ENCODE results near the gene TFB1M. TPM values are rescaled to one million over a fixed set of nuclear protein-coding genes. Genes with fewer than 3 reads are reported as not detected.

Gene TFB1M
- total RNA-seq, 6 experiments from 2014 or later, result 12.3 to 18.9 (median 16.2) TPM

DNA sequence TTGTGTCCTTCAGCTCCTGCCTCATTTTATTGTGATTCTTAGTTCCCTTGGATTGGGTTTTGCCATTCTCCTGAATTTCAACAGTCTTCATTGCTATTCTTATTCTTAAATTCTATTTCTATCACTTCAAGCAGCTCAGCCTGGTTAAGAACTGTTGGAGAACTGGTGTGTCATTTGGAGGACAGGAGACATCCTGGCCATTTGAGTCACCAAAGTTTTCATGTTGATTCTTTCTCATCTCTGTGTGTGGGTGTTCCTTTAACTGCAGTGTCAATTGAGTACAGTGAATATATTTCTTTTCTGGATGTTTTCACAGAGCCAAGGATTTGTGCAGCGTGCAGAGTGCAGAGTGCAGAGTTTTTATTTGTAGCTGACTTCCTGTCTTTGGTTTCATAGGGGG, 33.5 kb upstream of the TFB1M start:
- TF ChIP-seq, protein P1, sequence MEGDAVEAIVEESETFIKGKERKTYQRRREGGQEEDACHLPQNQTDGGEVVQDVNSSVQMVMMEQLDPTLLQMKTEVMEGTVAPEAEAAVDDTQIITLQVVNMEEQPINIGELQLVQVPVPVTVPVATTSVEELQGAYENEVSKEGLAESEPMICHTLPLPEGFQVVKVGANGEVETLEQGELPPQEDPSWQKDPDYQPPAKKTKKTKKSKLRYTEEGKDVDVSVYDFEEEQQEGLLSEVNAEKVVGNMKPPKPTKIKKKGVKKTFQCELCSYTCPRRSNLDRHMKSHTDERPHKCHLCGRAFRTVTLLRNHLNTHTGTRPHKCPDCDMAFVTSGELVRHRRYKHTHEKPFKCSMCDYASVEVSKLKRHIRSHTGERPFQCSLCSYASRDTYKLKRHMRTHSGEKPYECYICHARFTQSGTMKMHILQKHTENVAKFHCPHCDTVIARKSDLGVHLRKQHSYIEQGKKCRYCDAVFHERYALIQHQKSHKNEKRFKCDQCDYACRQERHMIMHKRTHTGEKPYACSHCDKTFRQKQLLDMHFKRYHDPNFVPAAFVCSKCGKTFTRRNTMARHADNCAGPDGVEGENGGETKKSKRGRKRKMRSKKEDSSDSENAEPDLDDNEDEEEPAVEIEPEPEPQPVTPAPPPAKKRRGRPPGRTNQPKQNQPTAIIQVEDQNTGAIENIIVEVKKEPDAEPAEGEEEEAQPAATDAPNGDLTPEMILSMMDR (IDR thresholded peaks at IDR 0.05), result no peak
- TF ChIP-seq POLR2A (IDR thresholded peaks at IDR 0.05), result no peak
- no peak for ATAC-seq
- H3K4me3 ChIP-seq, result no peak overlapping the region
- no peaks in the 10 kb centered on the region for H3K4me1 ChIP-seq
- WGBS (ENCODE audit: insufficient coverage, low coverage, low lambda C conversion rate, missing lambda C conversion rate), result 57% methylated on average over 1 of the region's 1 CpG
- no peaks in the 10 kb centered on the region for H3K36me3 ChIP-seq
- H3K27me3 ChIP-seq, result no peaks in the 10 kb centered on the region
- intact Hi-C loops (cut with DNase I), result no loop called here
- DNase-seq, result no peak
- no peaks in the 10 kb centered on the region for H3K9me3 ChIP-seq
- no peak overlapping the region for H3K27ac ChIP-seq

DNA sequence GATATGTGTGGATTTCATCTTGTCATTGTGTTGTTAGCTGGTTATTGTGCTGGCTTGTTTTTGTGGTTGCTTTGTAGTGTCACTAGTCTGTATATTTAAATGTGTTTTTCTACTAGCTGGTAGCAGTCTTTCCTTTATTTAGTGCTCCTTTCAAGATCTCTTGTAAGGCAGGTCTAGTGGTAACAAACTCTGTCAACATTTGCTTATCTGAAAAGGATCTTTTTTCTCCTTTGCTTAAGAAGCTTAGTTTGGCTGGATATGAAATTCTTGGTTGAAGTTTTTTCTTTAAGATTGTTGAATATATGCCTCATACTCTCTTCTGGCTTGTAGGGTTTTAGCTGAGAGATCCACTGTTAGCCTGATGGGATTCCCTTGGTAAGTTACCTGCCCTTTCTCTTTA, 32.7 kb upstream of the TFB1M start:
- H3K27ac ChIP-seq, result no peak overlapping the region
- ATAC-seq (no peak), DNase-seq (no peak)
- H3K9me3 ChIP-seq, result no peaks in the 10 kb centered on the region
- H3K27me3 ChIP-seq, result no peaks in the 10 kb centered on the region
- intact Hi-C loops (cut with DNase I), result no loop called here
- no peaks in the 10 kb centered on the region for H3K36me3 ChIP-seq
- H3K4me1 ChIP-seq, result no peaks in the 10 kb centered on the region
- TF ChIP-seq, protein P1 (IDR thresholded peaks at IDR 0.05), result no peak
- no peak for TF ChIP-seq POLR2A (IDR thresholded peaks at IDR 0.05)
- H3K4me3 ChIP-seq, result no peak overlapping the region

DNA sequence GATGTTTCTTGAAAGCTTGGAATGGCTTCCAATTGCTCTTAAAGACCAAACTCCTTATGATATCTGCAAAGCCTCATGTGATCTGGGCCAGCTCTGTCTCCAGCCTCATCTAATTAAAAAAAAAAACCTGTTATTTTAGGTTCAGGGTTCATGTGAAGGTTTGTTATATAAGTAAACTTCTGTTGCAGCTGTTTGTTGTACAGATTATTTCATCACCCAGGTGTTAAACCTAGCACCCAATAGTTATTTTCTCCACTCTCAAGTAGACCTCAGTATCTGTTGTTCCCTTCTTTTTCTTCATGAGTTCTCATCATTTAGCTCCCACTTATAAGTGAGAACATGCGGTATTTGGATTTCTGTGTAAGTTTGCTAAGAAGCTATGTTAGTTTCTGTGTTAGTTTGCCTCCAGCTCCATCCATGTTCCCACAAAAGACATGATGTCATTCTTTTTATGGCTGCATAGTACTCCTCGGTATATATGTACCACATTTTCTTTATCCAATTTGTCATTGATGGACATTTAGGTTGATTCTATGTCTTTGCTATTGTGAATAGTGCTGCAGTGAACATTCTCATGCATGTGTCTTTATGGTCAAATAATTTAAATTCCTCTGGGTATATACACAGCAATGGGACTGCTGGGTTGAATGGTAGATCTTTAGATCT, 30.2 kb upstream of the TFB1M start:
- H3K36me3 ChIP-seq, result no peaks in the 10 kb centered on the region
- H3K4me1 ChIP-seq, result no peaks in the 10 kb centered on the region
- TF ChIP-seq, protein P1 (IDR thresholded peaks at IDR 0.05), result no peak
- no peak for TF ChIP-seq POLR2A (IDR thresholded peaks at IDR 0.05)
- H3K27me3 ChIP-seq, result no peaks in the 10 kb centered on the region
- ATAC-seq (no peak), DNase-seq (no peak)
- 68% methylated on average over 2 of the region's 2 CpGs for WGBS (ENCODE audit: insufficient coverage, low coverage, low lambda C conversion rate, missing lambda C conversion rate)
- H3K9me3 ChIP-seq, result no peaks in the 10 kb centered on the region
- no peak overlapping the region for H3K27ac ChIP-seq
- intact Hi-C loops (cut with DNase I), result no loop called here
- no peak overlapping the region for H3K4me3 ChIP-seq

DNA sequence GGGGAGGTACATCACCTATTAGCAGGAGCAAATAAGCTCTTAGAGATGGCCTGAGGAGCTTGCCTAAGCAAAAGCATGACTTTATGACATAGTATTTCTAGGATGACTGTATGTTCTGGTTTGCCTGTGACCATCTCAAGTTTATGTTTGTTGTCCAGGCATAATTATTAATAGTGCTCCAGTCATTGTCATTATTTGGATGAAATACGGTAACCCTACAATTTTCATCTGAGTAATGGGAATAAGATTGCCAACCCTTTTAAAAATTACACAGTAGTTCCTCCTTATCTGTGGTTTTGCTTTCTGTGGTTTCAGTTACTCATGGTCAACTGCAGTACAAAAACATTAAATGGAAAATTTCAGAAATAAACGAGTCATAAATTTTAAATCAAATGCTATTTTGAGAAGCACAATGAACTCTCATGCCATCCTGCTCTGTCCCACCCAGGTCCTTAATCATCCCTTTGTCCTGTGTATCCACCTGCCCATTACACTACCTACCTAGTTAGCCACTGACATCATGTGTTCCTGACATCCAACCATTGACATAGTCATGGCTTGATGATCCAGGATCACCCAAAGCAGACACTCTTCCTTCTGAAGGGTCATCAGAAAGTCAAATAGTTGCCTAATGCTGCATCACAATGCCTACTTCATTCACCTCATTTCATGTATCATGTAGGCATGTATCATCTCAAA, 27.0 kb upstream of the TFB1M start:
- Histone ChIP-seq H3K4me3 (no peak overlapping the region), H3K4me1 (no peaks in the 10 kb centered on the region), H3K9me3 (no peaks in the 10 kb centered on the region), H3K27ac (no peak overlapping the region), H3K27me3 (no peaks in the 10 kb centered on the region), H3K36me3 (no peaks in the 10 kb centered on the region)
- 38% methylated on average over 2 of the region's 2 CpGs for WGBS (ENCODE audit: insufficient coverage, low coverage, low lambda C conversion rate, missing lambda C conversion rate)
- DNase-seq, result no peak
- ATAC-seq, result no peak
- intact Hi-C loops (cut with DNase I), result no loop called here
- TF ChIP-seq POLR2A (IDR thresholded peaks at IDR 0.05), result no peak
- TF ChIP-seq, protein P1 (IDR thresholded peaks at IDR 0.05), result no peak

All from right lobe of liver (tissue), 6 donors.